ENCODE results near the gene MANF. TPM values are rescaled to one million over a fixed set of nuclear protein-coding genes. Genes with fewer than 3 reads are reported as not detected.
"Not testable (repeated sequence)": the region's sequence is repeated elsewhere in the genome, so short reads cannot be mapped to it uniquely, and the experiment has no call there.

The MANF gene
- total RNA-seq, result 201 and 212 TPM in 2 replicates

- intact Hi-C loops (cut with micrococcal nuclease), result loop anchor here (1.0 to 10.0 kb wide), 5 partner anchors 413 to 1150 kb away; partner anchors contain the start of gene GNAI2
These were observed at the start of gene MANF for GRCh38 chr3:51384726-51385473. Gene MANF, plus strand, starts transcription at chr3:51385291. Its CDS starts 52 bp downstream, at chr3:51385343.

GRCh38 chr3:51336261-51336660, 48.8 kb upstream of the MANF start:
- intact Hi-C loops (cut with micrococcal nuclease), result no loop called here

- intact Hi-C loops (cut with micrococcal nuclease), result no loop called here
These were observed 47.4 kb upstream of the MANF start for GRCh38 chr3:51337666-51338065.

GRCh38 chr3:51338632-51339031, 46.5 kb upstream of the MANF start:
- intact Hi-C loops (cut with micrococcal nuclease), result no loop called here

GRCh38 chr3:51340013-51340829, 44.9 kb upstream of the MANF start:
- intact Hi-C loops (cut with micrococcal nuclease), result no loop called here

- intact Hi-C loops (cut with micrococcal nuclease), result no loop called here
These were observed 44.0 kb upstream of the MANF start for GRCh38 chr3:51340989-51341636.

- intact Hi-C loops (cut with micrococcal nuclease), result no loop called here
These were observed 41.0 kb upstream of the MANF start for GRCh38 chr3:51343918-51344687.

- intact Hi-C loops (cut with micrococcal nuclease), result no loop called here
These were observed 34.3 kb upstream of the MANF start for GRCh38 chr3:51350751-51351150.

- intact Hi-C loops (cut with micrococcal nuclease), result no loop called here
These were observed 32.0 kb upstream of the MANF start for GRCh38 chr3:51353131-51353530.

- intact Hi-C loops (cut with micrococcal nuclease), result no loop called here
These were observed 31.4 kb upstream of the MANF start for GRCh38 chr3:51353691-51354090.

- intact Hi-C loops (cut with micrococcal nuclease), result no loop called here
These were observed 30.9 kb upstream of the MANF start for GRCh38 chr3:51354172-51354571.

GRCh38 chr3:51354731-51355615, 30.1 kb upstream of the MANF start:
- intact Hi-C loops (cut with micrococcal nuclease), result no loop called here

- intact Hi-C loops (cut with micrococcal nuclease), result no loop called here
These were observed 29.1 kb upstream of the MANF start for GRCh38 chr3:51355891-51356578.

- intact Hi-C loops (cut with micrococcal nuclease), result no loop called here
These were observed 27.2 kb upstream of the MANF start for GRCh38 chr3:51357856-51358255.

GRCh38 chr3:51358981-51359380, 26.1 kb upstream of the MANF start:
- intact Hi-C loops (cut with micrococcal nuclease), result no loop called here

- intact Hi-C loops (cut with micrococcal nuclease), result no loop called here
These were observed 24.3 kb upstream of the MANF start for GRCh38 chr3:51360806-51361205.

GRCh38 chr3:51361746-51362145, 23.3 kb upstream of the MANF start:
- intact Hi-C loops (cut with micrococcal nuclease), result no loop called here

- intact Hi-C loops (cut with micrococcal nuclease), result no loop called here
These were observed 22.6 kb upstream of the MANF start for GRCh38 chr3:51362476-51362875.

GRCh38 chr3:51368276-51368675, 16.8 kb upstream of the MANF start:
- intact Hi-C loops (cut with micrococcal nuclease), result not testable (repeated sequence)
